K562 (cell line): ENCODE measurements around the gene FES. TPM values are rescaled to one million over a fixed set of nuclear protein-coding genes. Genes with fewer than 3 reads are reported as not detected.

ENCODE experiments used
- BACH1 ChIP-seq: fragments of 200-800 bp; sonication (Bioruptor generic); IDR thresholded peaks from 2 replicates; pipeline ENCODE4 v1.6.1; 2016; ENCODE audit warnings: missing genetic modification characterization, missing compliant biosample characterization
- COPS2 ChIP-seq: fragments of 450-650 bp; conservative IDR thresholded peaks from 2 replicates; pipeline ENCODE4 v1.6.1; 2016; ENCODE audit warnings: mild to moderate bottlenecking, moderate library complexity
- ELF1 ChIP-seq: fragments of 200-800 bp; sonication (Bioruptor generic); IDR thresholded peaks from 2 replicates; pipeline ENCODE4 v1.6.1; 2016; ENCODE audit warnings: missing genetic modification characterization, missing compliant biosample characterization
- ELF2 ChIP-seq: fragments of 250-450 bp; sonication (Bioruptor Pico); IDR thresholded peaks from 2 replicates; pipeline ENCODE4 v1.5.0; 2021; ENCODE audit warnings: mild to moderate bottlenecking
- EWSR1 ChIP-seq: fragments of 450-650 bp; IDR thresholded peaks from 2 replicates; pipeline ENCODE4 v1.6.1; 2018; ENCODE audit warnings: borderline replicate concordance, mild to moderate bottlenecking, low read depth, moderate library complexity; ENCODE audit not compliant: partially characterized antibody
- KDM4B ChIP-seq, 2 experiments: fragments of 450-650 bp in 1 of 2; sonication (generic) in 1 of 2; IDR thresholded peaks; 2 replicates each; pipeline ENCODE4 v1.6.1; 2016 to 2017; ENCODE audit warnings: borderline replicate concordance in 2 of 2, antibody characterized with exemption in 1 of 2, low read depth in 1 of 2, mild to moderate bottlenecking in 1 of 2
- KLF1 ChIP-seq: fragments of 450-650 bp; IDR thresholded peaks from 2 replicates; pipeline ENCODE4 v1.6.1; 2016; ENCODE audit warnings: missing genetic modification characterization, missing compliant biosample characterization
- MAFF ChIP-seq: IDR thresholded peaks from 2 replicates; pipeline ENCODE4 v1.6.1; 2012; ENCODE audit warnings: low read length, improper control_type of control experiment
- RBBP5 ChIP-seq: fragments of 200-600 bp; sonication (generic); IDR thresholded peaks from 2 replicates; pipeline ENCODE4 v1.6.1; 2012; ENCODE audit warnings: borderline replicate concordance, mild to moderate bottlenecking, low read length, control low read depth, inconsistent platforms; ENCODE audit not compliant: insufficient read depth, poor library complexity, severe bottlenecking
- RBM39 ChIP-seq: fragments of 200-400 bp; formaldehyde crosslinking; optimal IDR thresholded peaks from 2 replicates; pipeline ENCODE3; 2018; ENCODE audit warnings: low read depth, low read length
- SLC30A9 ChIP-seq: fragments of 250-450 bp; sonication (Bioruptor Pico); IDR thresholded peaks from 2 replicates; pipeline ENCODE4 v1.8.0; 2022; ENCODE audit warnings: mild to moderate bottlenecking, moderate library complexity
- TOE1 ChIP-seq, 2 experiments: fragments of 450-650 bp in 1 of 2; sonication (generic) in 1 of 2; formaldehyde crosslinking in 1 of 2; IDR thresholded peaks; 2 replicates each; pipeline versions ENCODE4 v1.7.1 to v1.8.0; 2016 to 2022; ENCODE audit warnings: borderline replicate concordance in 2 of 2, mild to moderate bottlenecking in 2 of 2, antibody characterized with exemption in 1 of 2, inconsistent platforms in 1 of 2, low read depth in 1 of 2, missing genetic modification reagents in 1 of 2, moderate library complexity in 1 of 2
- ZNF561 ChIP-seq: fragments of 450-650 bp; formaldehyde crosslinking; conservative IDR thresholded peaks from 2 replicates; pipeline ENCODE4 v1.4.0; 2020; ENCODE audit warnings: mild to moderate bottlenecking, moderate library complexity
- polyA plus RNA-seq, 8 experiments: library from polyadenylated mRNA; depleted of rRNA in 4 of 8; stranded (reverse) in 5 of 8; unstranded in 3 of 8; fragments of >200 nt; fragmentation: Nextera tagmentation in 2 of 8; fragmentation: Illumina TruSeq in 1 of 8; extraction: Ambion mirVana in 2 of 8; extraction: Trizol in 1 of 8; gene quantifications; 2 replicates each; pipeline versions ENCODE4 v1.2.1 to v1.2.3, GENCODE V29; 2011 to 2014; ENCODE audit warnings: inconsistent platforms in 1 of 8, missing spikeins in 1 of 8
- total RNA-seq, 7 experiments: library from RNA; depleted of rRNA in 6 of 7; stranded (reverse); fragments of >200 nt in 6 of 7; fragmentation: Illumina TruSeq in 2 of 7; extraction: Trizol in 2 of 7; gene quantifications; 2 replicates each; pipeline versions ENCODE4 v1.2.1 to v1.2.3, GENCODE V29; 2011 to 2021; ENCODE audit warnings: low replicate concordance in 1 of 7
- TF ChIP-seq, protein P1 (sequence below): fragments of 450-650 bp; IDR thresholded peaks from 2 replicates; pipeline ENCODE4 v1.6.1; 2014; ENCODE audit warnings: low read depth, mild to moderate bottlenecking, moderate library complexity, borderline replicate concordance
- TF ChIP-seq, protein P2 (sequence below): fragments of 200-800 bp; sonication (Bioruptor generic); IDR thresholded peaks from 2 replicates; pipeline ENCODE4 v1.6.1; 2016; ENCODE audit warnings: missing genetic modification characterization, missing compliant biosample characterization
- TF ChIP-seq, protein P3 (sequence below): sonication (generic); formaldehyde crosslinking; IDR thresholded peaks from 2 replicates; pipeline ENCODE4 v1.4.0; 2020; ENCODE audit warnings: mild to moderate bottlenecking, missing genetic modification reagents

FES gene
- total and polyA plus RNA-seq, 9 of the 15 experiments (the other 6 are each of a cell fraction or from before 2014, with no cell fraction given): 0.38 to 2.6 (median 0.82) TPM

DNA sequence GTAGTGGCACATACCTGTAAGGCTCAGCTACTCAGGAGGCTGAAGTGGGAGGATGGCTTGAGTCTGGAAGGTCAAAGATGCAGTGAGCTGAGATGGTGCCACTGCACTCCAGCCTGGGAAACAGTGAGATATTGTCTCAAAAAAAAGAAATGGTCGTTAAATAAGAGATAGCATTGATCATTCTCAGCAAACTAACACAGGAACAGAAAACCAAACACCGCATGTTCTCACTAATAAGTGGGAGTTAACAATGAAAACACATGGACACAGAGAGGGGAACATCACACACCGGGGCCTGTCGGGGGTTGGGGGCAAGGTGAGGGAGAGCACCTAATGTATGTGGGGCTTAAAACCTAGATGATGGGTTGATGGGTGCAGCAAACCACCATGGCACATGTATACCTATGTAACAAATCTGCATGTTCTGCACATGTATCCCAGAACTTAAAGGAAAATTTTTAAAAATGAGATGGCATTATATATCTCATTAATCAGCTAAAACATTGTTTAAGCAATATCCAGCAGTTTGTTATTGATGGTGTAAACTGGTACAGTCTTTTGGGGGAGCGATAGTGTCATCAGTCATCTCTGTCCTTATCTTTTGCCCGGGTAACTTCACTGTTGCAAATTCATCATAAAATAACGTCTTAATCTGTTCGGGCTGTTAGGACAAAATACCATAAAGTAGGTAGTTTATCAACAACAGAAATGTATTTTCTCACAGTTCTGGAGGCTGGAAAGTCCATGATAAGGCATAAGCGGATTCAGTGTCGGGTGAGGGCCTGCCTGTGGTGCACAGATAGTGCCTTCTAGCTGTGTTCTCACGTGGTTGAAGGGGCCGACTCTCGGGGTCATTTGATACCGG is 17.1 kb downstream of the FES start (continued):
- TF ChIP-seq ELF2: no peak
- TF ChIP-seq, protein P1, sequence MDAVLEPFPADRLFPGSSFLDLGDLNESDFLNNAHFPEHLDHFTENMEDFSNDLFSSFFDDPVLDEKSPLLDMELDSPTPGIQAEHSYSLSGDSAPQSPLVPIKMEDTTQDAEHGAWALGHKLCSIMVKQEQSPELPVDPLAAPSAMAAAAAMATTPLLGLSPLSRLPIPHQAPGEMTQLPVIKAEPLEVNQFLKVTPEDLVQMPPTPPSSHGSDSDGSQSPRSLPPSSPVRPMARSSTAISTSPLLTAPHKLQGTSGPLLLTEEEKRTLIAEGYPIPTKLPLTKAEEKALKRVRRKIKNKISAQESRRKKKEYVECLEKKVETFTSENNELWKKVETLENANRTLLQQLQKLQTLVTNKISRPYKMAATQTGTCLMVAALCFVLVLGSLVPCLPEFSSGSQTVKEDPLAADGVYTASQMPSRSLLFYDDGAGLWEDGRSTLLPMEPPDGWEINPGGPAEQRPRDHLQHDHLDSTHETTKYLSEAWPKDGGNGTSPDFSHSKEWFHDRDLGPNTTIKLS: no peak; the same call in 1 of the 2 replicates
- TF ChIP-seq ELF1 (tag): no peak
- TF ChIP-seq, protein P2, sequence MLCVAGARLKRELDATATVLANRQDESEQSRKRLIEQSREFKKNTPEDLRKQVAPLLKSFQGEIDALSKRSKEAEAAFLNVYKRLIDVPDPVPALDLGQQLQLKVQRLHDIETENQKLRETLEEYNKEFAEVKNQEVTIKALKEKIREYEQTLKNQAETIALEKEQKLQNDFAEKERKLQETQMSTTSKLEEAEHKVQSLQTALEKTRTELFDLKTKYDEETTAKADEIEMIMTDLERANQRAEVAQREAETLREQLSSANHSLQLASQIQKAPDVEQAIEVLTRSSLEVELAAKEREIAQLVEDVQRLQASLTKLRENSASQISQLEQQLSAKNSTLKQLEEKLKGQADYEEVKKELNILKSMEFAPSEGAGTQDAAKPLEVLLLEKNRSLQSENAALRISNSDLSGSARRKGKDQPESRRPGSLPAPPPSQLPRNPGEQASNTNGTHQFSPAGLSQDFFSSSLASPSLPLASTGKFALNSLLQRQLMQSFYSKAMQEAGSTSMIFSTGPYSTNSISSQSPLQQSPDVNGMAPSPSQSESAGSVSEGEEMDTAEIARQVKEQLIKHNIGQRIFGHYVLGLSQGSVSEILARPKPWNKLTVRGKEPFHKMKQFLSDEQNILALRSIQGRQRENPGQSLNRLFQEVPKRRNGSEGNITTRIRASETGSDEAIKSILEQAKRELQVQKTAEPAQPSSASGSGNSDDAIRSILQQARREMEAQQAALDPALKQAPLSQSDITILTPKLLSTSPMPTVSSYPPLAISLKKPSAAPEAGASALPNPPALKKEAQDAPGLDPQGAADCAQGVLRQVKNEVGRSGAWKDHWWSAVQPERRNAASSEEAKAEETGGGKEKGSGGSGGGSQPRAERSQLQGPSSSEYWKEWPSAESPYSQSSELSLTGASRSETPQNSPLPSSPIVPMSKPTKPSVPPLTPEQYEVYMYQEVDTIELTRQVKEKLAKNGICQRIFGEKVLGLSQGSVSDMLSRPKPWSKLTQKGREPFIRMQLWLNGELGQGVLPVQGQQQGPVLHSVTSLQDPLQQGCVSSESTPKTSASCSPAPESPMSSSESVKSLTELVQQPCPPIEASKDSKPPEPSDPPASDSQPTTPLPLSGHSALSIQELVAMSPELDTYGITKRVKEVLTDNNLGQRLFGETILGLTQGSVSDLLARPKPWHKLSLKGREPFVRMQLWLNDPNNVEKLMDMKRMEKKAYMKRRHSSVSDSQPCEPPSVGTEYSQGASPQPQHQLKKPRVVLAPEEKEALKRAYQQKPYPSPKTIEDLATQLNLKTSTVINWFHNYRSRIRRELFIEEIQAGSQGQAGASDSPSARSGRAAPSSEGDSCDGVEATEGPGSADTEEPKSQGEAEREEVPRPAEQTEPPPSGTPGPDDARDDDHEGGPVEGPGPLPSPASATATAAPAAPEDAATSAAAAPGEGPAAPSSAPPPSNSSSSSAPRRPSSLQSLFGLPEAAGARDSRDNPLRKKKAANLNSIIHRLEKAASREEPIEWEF (CRISPR knock-in tag): peak; percentile 92
- TF ChIP-seq, protein P3, sequence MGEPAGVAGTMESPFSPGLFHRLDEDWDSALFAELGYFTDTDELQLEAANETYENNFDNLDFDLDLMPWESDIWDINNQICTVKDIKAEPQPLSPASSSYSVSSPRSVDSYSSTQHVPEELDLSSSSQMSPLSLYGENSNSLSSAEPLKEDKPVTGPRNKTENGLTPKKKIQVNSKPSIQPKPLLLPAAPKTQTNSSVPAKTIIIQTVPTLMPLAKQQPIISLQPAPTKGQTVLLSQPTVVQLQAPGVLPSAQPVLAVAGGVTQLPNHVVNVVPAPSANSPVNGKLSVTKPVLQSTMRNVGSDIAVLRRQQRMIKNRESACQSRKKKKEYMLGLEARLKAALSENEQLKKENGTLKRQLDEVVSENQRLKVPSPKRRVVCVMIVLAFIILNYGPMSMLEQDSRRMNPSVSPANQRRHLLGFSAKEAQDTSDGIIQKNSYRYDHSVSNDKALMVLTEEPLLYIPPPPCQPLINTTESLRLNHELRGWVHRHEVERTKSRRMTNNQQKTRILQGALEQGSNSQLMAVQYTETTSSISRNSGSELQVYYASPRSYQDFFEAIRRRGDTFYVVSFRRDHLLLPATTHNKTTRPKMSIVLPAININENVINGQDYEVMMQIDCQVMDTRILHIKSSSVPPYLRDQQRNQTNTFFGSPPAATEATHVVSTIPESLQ (CRISPR knock-in tag): no peak
- no peak for TF ChIP-seq SLC30A9 (CRISPR knock-in tag)
- no peak for TF ChIP-seq EWSR1
- TF ChIP-seq MAFF: peak; percentile 40; the same call in 1 of the 2 replicates
- no peak for TF ChIP-seq TOE1 (IDR thresholded peaks at IDR 0.05; ENCODE audit: borderline replicate concordance)
- TF ChIP-seq TOE1 (CRISPR knock-in tag; IDR thresholded peaks at IDR 0.05; ENCODE audit: borderline replicate concordance, low read depth): no peak
- TF ChIP-seq ZNF561 (CRISPR knock-in tag): no peak
- TF ChIP-seq KLF1 (tag): no peak
- TF ChIP-seq COPS2: no peak
- TF ChIP-seq BACH1 (tag): peak; percentile 76; the same call in 1 of the 2 replicates
- TF ChIP-seq KDM4B (IDR thresholded peaks at IDR 0.05; ENCODE audit: borderline replicate concordance in 2 of 2, low read depth in 1 of 2): no peak
- no peak for TF ChIP-seq RBM39
- TF ChIP-seq RBBP5: no peak
